K562 (cell line): Measurements from ENCODE around the gene THADA. TPM values are rescaled to one million over a fixed set of nuclear protein-coding genes. Genes with fewer than 3 reads are reported as not detected.
A peak's percentile ranks its signal among the peaks of the same experiment; 100 is the strongest.

Experiments
- C11orf30 ChIP-seq: fragments of 450-650 bp; IDR thresholded peaks from 2 replicates; pipeline ENCODE4 v1.6.1; 2016; ENCODE audit warnings: low read depth, mild to moderate bottlenecking
- CBFA2T2 ChIP-seq: fragments of 450-650 bp; conservative IDR thresholded peaks from 2 replicates; pipeline ENCODE4 v1.6.1; 2017; ENCODE audit warnings: mild to moderate bottlenecking
- CBX5 ChIP-seq: IDR thresholded peaks from 2 replicates; pipeline ENCODE4 v1.6.1; 2014; ENCODE audit warnings: low read depth, borderline replicate concordance
- CREB1 ChIP-seq, 2 experiments: sonication (generic) in 1 of 2; formaldehyde crosslinking in 1 of 2; IDR thresholded peaks; 2 replicates each; pipeline versions ENCODE4 v1.6.1 to v1.8.0; 2012 to 2022; ENCODE audit warnings: inconsistent platforms in 1 of 2, mild to moderate bottlenecking in 1 of 2, missing genetic modification reagents in 1 of 2, moderate library complexity in 1 of 2
- DEAF1 ChIP-seq: fragments of 450-650 bp; formaldehyde crosslinking; IDR thresholded peaks from 2 replicates; pipeline ENCODE4 v1.4.0; 2020; ENCODE audit warnings: mild to moderate bottlenecking, moderate library complexity
- IRF2 ChIP-seq: sonication (generic); formaldehyde crosslinking; IDR thresholded peaks from 2 replicates; pipeline ENCODE4 v1.8.1; 2022; ENCODE audit warnings: mild to moderate bottlenecking, missing genetic modification reagents
- KAT7 ChIP-seq: sonication (generic); formaldehyde crosslinking; IDR thresholded peaks from 2 replicates; pipeline ENCODE4 v1.8.0; 2022; ENCODE audit warnings: missing genetic modification reagents, mild to moderate bottlenecking, borderline replicate concordance
- PHB2 ChIP-seq: fragments of 450-650 bp; IDR thresholded peaks from 2 replicates; pipeline ENCODE4 v1.6.1; 2017; ENCODE audit warnings: low read depth
- PRDM10 ChIP-seq: fragments of 450-650 bp; IDR thresholded peaks from 2 replicates; pipeline ENCODE4 v1.6.1; 2018; ENCODE audit not compliant: partially characterized antibody
- PURB ChIP-seq: sonication (generic); formaldehyde crosslinking; IDR thresholded peaks from 2 replicates; pipeline ENCODE4 v1.9.0; 2021; ENCODE audit warnings: low read depth, mild to moderate bottlenecking, missing genetic modification reagents
- RAD51 ChIP-seq: fragments of 450-650 bp; IDR thresholded peaks from 2 replicates; pipeline ENCODE4 v1.7.1; 2016; ENCODE audit warnings: low read depth, mild to moderate bottlenecking, borderline replicate concordance
- RFX1 ChIP-seq: fragments of 450-650 bp; IDR thresholded peaks from 2 replicates; pipeline ENCODE4 v1.6.1; 2016; ENCODE audit warnings: mild to moderate bottlenecking, moderate library complexity
- U2AF1 ChIP-seq: fragments of 200-400 bp; formaldehyde crosslinking; optimal IDR thresholded peaks from 2 replicates; pipeline ENCODE3; 2017; ENCODE audit warnings: mild to moderate bottlenecking, low read depth, low read length, moderate library complexity
- ZBTB12 ChIP-seq: fragments of 250-450 bp; sonication (Bioruptor Pico); IDR thresholded peaks from 2 replicates; pipeline ENCODE4 v1.4.0; 2020
- ZC3H11A ChIP-seq: IDR thresholded peaks from 2 replicates; pipeline ENCODE4 v1.6.1; 2012; ENCODE audit warnings: low read depth, low read length, improper control_type of control experiment
- ZNF140 ChIP-seq: fragments of 250-450 bp; sonication (Bioruptor Pico); IDR thresholded peaks from 2 replicates; pipeline ENCODE4 v1.8.0; 2021; ENCODE audit warnings: moderate library complexity, mild to moderate bottlenecking, inconsistent platforms
- ZNF316 ChIP-seq: fragments of 450-650 bp; IDR thresholded peaks from 2 replicates; pipeline ENCODE4 v1.6.1; 2016
- ZNF324 ChIP-seq: fragments of 250-450 bp; sonication (Bioruptor Pico); IDR thresholded peaks from 2 replicates; pipeline ENCODE4 v1.4.0; 2020; ENCODE audit warnings: mild to moderate bottlenecking
- ZNF586 ChIP-seq: fragments of 450-650 bp; formaldehyde crosslinking; conservative IDR thresholded peaks from 2 replicates; pipeline ENCODE4 v1.4.0; 2020; ENCODE audit warnings: mild to moderate bottlenecking, moderate library complexity
- polyA plus RNA-seq, 8 experiments: library from polyadenylated mRNA; depleted of rRNA in 4 of 8; stranded (reverse) in 5 of 8; unstranded in 3 of 8; fragments of >200 nt; fragmentation: Nextera tagmentation in 2 of 8; fragmentation: Illumina TruSeq in 1 of 8; extraction: Ambion mirVana in 2 of 8; extraction: Trizol in 1 of 8; gene quantifications; 2 replicates each; pipeline versions ENCODE4 v1.2.1 to v1.2.3, GENCODE V29; 2011 to 2014; ENCODE audit warnings: inconsistent platforms in 1 of 8, missing spikeins in 1 of 8
- total RNA-seq, 7 experiments: library from RNA; depleted of rRNA in 6 of 7; stranded (reverse); fragments of >200 nt in 6 of 7; fragmentation: Illumina TruSeq in 2 of 7; extraction: Trizol in 2 of 7; gene quantifications; 2 replicates each; pipeline versions ENCODE4 v1.2.1 to v1.2.3, GENCODE V29; 2011 to 2021; ENCODE audit warnings: low replicate concordance in 1 of 7

The THADA gene
- total and polyA plus RNA-seq, 9 of the 15 experiments (the other 6 are each of a cell fraction or from before 2014, with no cell fraction given): 17.8 to 34.7 (median 31.9) TPM

- no peak for TF ChIP-seq PRDM10
- no peak for TF ChIP-seq IRF2
- TF ChIP-seq ZNF140 (CRISPR knock-in tag): no peak
- TF ChIP-seq RFX1: no peak
- TF ChIP-seq CBX5: no peak
- TF ChIP-seq ZBTB12 (CRISPR knock-in tag): no peak
- no peak for TF ChIP-seq KAT7 (CRISPR knock-in tag)
- no peak for TF ChIP-seq PHB2
- TF ChIP-seq DEAF1 (CRISPR knock-in tag): no peak
- TF ChIP-seq PURB (CRISPR knock-in tag): no peak
- TF ChIP-seq ZNF324 (CRISPR knock-in tag): no peak
- peak; percentile 69 for TF ChIP-seq CBFA2T2
- peak; percentile 80 for TF ChIP-seq C11orf30
- no peak for TF ChIP-seq ZC3H11A
- TF ChIP-seq ZNF316: peak; percentile 55
- peak; percentile 27; the same call in 1 of the 2 replicates for TF ChIP-seq CREB1 (IDR thresholded peaks at IDR 0.05)
- TF ChIP-seq CREB1 (CRISPR knock-in tag; IDR thresholded peaks at IDR 0.05): no peak
- TF ChIP-seq ZNF586 (CRISPR knock-in tag): no peak
- peak; percentile 63 for TF ChIP-seq RAD51
- TF ChIP-seq U2AF1: no peak
Observed at GRCh38 chr2:43426305-43427031, 169.4 kb downstream of the THADA start (continued).
